H4 (cell line): ENCODE data around the gene ANGEL1. TPM values are rescaled to one million over a fixed set of nuclear protein-coding genes. Genes with fewer than 3 reads are reported as not detected.
A peak's percentile ranks its signal among the peaks of the same experiment; 100 is the strongest.

Source experiments
- DNase-seq: peaks from one replicate; pipeline ENCODE4 v3.0.0-alpha.2; 2015; ENCODE audit warnings: low spot score
- total RNA-seq: library from RNA; depleted of rRNA; stranded (reverse); fragments of >200 nt; shearing (Covaris generic); gene quantifications from 2 replicates; pipeline ENCODE4 v1.2.3, GENCODE V29; 2014

The ANGEL1 gene
- total RNA-seq, 1 experiment from 2014 or later, result 9.3 TPM

- no peak for DNase-seq
These were observed 2.3 kb upstream of the ANGEL1 start for GRCh38 chr14:76814726-76815645.

DNA sequence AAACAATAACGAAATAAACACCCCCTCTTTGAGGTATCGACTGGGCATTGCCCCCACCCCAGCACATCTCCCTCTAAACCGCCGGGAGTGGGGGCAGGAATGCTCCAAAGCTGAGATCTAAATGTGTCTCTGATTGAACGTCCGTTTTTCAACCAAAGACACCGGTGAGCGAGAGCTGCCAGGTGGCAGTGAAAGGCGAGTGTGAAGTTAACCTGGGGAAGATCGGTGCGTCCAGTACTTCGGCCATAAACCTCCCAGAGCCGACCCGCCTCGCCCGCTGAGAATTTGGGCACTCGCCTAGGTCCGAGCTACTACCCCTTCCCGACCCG, 625 bp downstream of the ANGEL1 start:
- no peak for DNase-seq

GRCh38 chr14:76811561-76811960, 1.1 kb downstream of the ANGEL1 start:
- no peak for DNase-seq

DNA sequence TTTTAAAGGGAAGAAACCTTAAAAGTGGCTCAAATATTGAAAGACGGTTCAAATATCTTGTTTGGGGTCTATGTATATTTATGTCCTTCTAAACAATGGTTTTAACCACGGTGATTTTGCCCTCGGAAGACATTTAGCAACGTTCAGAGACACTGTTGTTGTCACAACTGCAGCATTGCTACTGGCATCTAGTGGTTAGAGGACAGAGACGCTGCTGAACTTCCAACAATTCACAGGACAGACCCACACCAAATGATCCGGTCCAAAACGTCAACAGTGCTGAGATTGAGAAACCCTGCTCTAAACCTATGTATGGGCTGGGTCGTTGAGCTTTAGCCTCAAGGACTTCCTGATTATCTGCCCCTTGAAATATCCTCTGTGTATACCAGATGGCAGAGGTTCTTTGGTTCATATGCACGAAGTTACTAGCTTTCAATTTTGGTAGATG, 1.7 kb downstream of the ANGEL1 start:
- peak; percentile 48 for DNase-seq

- no peak for DNase-seq
These were observed 2.2 kb downstream of the ANGEL1 start for GRCh38 chr14:76810525-76810924.

GRCh38 chr14:76808990-76809389, 3.7 kb downstream of the ANGEL1 start:
- DNase-seq, result no peak

DNA sequence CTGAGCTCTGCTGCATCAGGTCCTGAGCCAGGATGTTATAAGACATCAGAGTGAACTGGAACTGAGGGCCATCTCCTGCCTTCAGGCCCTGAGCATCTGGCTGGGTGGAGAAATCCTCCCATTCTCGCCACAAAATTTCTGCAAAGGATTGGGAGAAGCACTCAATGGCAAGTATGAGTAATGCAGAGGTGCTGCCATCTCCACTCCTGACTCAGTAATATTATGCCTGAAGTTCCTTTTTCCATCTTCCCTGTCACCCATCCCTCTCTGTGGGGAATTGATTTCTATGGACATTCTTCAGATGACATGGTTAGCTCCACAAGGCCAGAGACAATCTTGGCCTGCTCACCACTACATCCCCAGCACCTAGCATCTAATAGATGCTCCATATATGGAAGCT, 4.7 kb downstream of the ANGEL1 start:
- no peak for DNase-seq

GRCh38 chr14:76806446-76806845, 6.2 kb downstream of the ANGEL1 start:
- DNase-seq, result no peak

GRCh38 chr14:76793956-76794355, 18.7 kb downstream of the ANGEL1 start:
- DNase-seq, result no peak

GRCh38 chr14:76793324-76793723, 19.4 kb downstream of the ANGEL1 start:
- no peak for DNase-seq

DNA sequence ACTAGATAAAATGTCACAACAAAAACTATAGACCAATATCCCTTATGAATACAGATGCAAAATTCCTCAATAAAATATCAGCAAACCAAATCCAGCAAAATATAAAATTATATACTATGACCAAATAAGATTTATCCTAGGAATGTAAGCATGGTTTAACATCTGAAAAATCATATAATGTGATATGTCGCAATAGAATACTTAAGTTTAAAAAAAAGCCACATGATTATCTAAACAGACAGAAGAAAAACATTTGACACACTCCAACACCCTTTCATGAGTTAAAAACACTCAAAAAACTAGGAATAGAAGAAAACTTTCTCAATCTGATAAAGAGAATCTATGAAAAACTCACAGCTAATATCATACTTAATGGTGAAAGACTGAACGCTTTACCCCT, 20.3 kb downstream of the ANGEL1 start:
- DNase-seq, result no peak

DNA sequence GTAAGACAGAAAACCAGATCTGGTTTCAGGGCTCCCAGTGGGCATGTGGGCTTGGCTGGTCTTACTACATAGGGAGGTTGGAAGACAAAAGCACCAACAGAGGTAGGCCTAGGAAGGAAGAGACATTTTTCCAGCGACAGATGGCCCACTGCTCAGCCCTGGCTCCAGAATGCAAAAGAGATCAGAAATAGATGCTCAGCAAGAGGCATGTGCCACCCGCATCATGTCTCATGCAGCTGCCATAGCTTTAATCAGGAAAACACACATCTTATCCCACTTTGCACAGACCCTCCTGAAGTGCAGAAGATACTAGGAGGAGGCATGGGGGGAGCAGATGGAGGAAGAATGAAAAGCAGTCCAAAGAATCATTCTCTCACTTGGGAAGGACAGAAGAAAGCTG, 26.1 kb downstream of the ANGEL1 start:
- no peak for DNase-seq

DNA sequence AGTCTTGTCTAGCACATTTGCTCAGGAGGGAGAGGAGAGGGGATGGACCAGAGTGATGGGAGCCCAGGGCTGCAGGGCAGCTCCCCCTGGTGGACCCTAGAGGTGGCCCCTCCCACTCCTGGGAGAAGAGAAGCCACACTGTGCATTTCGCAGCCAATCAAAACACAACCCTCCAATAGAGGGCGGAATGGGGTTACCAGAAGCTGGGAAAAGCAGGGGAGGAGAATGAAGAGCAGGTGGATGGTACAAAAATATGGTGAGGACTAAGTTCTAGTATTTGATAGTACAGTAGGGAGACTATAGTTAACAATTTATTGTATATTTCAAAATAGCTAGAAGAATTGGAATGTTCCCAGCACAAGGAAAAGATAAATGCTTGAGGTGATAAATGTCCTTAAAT, 27.8 kb downstream of the ANGEL1 start:
- DNase-seq, result peak; percentile 74

DNA sequence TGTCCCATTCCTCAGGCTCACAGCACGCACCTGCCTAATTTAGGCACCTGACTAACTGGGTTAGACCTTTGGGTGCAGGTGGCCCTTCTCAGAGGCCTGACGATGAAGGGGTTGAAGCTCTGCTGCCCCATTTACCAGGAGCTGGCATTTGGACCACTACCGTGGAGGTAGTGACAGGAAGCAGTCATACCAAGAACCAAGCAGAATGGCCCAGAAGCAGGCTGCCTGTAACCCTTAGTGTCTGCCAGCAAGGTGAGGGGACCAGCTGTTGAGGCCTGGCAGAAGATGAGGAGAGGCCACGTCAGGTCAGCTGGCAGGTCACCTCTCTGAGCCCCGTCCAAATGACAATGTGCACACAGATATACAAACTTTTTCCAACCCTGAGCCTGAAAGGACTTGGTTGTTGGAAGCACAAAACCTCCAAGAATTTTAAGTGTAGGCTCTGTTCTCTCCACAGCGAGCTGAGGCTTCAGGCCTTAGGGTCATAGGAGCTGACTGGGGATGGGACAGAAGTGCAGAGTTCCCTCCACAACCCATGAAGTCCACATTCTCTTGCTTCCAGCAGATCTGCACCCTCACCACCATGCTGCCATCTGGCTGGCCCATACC, 28.3 kb downstream of the ANGEL1 start:
- DNase-seq, result no peak

DNA sequence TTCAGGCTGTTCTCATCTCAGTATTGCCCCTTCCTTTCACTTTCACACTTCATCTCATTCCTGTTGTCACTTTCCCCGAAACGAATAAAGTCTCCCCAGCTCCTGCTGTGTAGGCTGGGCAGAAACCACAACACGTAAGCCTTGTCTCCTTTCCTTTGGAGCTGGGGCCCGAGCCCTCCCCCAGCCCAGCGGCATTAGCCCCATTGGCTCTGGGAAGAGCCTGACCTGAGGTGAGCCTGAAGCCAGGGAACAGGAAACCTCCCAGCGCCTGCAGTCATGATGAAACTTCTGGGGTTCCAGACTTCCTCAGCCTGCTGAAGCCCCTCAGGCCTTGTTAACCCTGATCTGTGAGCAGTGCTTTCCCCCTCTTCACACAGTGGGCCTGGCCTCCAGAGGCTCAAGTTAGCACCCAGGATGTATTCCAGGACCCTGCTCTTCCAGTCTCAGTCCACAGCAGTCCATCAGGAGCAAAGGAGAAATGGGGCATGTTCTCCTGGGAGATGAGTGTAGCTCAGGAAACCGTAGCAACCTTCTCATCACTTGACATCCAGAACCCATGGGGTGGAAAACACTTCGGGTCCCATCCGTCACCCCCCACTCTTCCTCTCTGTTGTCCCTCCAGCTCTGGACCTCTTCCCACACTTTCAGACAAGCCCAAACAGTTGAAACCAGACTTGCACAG, 29.7 kb downstream of the ANGEL1 start:
- no peak for DNase-seq

- DNase-seq, result no peak
These were observed 30.4 kb downstream of the ANGEL1 start for GRCh38 chr14:76782115-76782884.

DNA sequence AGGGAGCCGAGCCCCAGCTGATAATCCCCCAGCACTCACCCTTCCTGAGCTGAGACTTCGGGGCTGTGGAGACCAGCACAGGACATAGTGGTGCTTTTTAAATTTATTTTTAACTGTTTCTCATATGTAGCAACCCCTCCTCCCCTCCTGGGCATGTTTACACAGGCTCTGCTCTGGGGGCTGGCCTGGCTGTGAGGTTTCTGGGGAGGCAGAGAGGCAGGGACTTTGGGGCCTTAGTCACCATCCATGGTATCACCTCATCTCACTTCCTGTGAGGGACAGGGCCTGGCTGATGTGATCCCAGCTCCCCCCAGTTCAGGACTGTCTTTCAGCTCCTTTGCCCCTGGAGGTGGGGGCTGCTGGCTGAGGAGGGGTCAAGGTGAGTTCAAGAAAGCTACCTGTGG, 31.0 kb downstream of the ANGEL1 start:
- DNase-seq, result no peak

DNA sequence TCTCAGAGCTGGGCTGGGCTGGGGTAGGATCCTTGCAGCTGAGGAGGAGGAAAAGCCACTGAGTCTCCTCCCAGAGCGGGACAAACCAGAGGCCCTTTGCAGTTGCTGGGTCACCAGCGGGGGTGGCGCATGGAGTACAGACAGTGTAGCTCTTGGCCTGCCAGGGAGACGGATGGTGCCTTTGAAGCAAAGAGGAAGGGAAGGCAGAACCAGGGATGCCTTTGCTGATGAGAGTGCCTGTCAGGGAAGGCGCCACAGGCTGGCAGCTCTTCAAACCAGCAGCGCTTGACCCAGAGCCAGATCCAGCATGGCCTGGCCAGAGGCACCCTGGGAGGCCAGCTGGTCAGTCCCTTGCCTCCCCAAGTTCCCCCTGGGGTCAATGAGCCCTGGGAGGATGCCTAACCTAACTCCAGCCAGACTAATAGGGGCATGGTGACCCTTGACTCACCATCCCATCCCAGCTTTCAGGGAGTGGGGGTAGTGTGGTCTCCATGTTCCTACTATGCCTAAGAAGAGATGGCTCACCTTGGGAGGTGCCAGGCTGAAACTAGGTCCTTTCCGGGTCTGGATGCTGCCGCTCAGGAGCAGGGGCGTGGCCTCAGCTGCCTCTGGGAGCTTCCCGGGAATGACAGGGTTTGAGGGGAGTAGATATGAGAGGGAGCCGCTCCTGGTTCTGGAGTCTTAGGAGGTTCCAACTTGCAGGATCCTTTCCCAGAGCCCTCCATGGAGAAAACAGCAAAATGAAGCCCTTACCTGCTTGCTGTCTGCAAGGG, 31.6 kb downstream of the ANGEL1 start:
- DNase-seq, result no peak

DNA sequence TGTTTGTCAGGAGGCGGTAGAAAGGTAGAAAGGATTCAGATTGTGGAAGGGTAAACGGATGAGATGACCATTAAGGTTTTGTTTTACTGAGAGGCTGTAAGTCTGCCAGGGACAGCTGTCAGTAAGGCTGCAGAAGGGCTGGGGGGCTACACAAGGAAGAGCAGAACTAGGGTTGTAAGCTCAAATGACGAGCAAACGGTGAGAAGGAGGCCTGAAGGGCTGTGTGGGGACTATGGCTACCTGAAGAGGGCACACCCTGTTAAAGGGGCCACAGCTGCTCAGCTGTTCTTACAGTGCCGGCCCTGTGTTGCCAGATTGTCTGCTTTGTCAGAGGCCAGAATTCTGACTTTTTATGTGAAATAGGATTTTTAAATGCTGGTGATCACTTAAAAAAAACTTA, 32.3 kb downstream of the ANGEL1 start:
- no peak for DNase-seq

DNA sequence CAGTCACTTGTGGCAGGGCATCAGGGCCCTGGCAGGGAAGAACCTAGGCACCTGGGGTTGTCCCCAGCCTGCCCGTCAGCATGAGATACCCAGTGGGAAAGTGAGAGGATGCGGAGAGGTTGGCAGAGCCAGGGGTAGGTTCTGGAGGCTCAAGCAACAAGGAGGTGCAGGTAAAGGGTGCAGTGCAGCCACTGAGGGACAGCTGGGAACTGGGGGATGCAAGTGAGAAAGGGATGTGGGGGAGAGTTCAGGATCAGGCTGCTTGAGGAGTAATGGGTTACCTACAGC, 32.7 kb downstream of the ANGEL1 start:
- DNase-seq, result no peak

- no peak for DNase-seq
These were observed 33.2 kb downstream of the ANGEL1 start for GRCh38 chr14:76779221-76780057.
